HG02588 (cell line): Measurements from ENCODE around the gene SSTR4.
"Not testable (repeated sequence)": the region's sequence is repeated elsewhere in the genome, so short reads cannot be mapped to it uniquely, and the experiment has no call there.

ENCODE experiments used
- ATAC-seq: cut with Tn5 transposase; IDR thresholded peaks from one replicate; pipeline ENCODE4 v1.9.1; 2021; ENCODE audit warnings: mild to moderate bottlenecking, moderate library complexity; ENCODE audit not compliant: unreplicated experiment

SSTR4 gene

GRCh38 chr20:23034721-23035671, at the start of gene SSTR4:
TSS of gene SSTR4 (plus strand) at chr20:23035312. CDS start at chr20:23035484, 172 bp downstream.
- ATAC-seq = no peak

GRCh38 chr20:22986601-22987000, 48.5 kb upstream of the SSTR4 start:
- ATAC-seq = no peak

- ATAC-seq = not testable (repeated sequence)
These were observed 43.7 kb upstream of the SSTR4 start for GRCh38 chr20:22991424-22991823.

- no peak for ATAC-seq
These were observed 41.3 kb upstream of the SSTR4 start for GRCh38 chr20:22993823-22994222.

GRCh38 chr20:22995923-22996322, 39.2 kb upstream of the SSTR4 start:
- no peak for ATAC-seq

- ATAC-seq = no peak
These were observed 36.6 kb upstream of the SSTR4 start for GRCh38 chr20:22998476-22998875.

- ATAC-seq = no peak
These were observed 35.4 kb upstream of the SSTR4 start for GRCh38 chr20:22999756-23000155.

GRCh38 chr20:23000232-23000947, 34.7 kb upstream of the SSTR4 start:
- no peak for ATAC-seq

GRCh38 chr20:23002276-23002675, 32.8 kb upstream of the SSTR4 start:
- no peak for ATAC-seq

- ATAC-seq = no peak
These were observed 32.0 kb upstream of the SSTR4 start for GRCh38 chr20:23003077-23003635.

- no peak for ATAC-seq
These were observed 31.1 kb upstream of the SSTR4 start for GRCh38 chr20:23003881-23004460.

- no peak for ATAC-seq
These were observed 29.3 kb upstream of the SSTR4 start for GRCh38 chr20:23005776-23006175.

- ATAC-seq = no peak
These were observed 27.6 kb upstream of the SSTR4 start for GRCh38 chr20:23007462-23007861.

- no peak for ATAC-seq
These were observed 27.0 kb upstream of the SSTR4 start for GRCh38 chr20:23007886-23008655.

GRCh38 chr20:23008667-23009066, 26.4 kb upstream of the SSTR4 start:
- no peak for ATAC-seq

- ATAC-seq = no peak
These were observed 25.5 kb upstream of the SSTR4 start for GRCh38 chr20:23009636-23010035.

GRCh38 chr20:23010096-23010495, 25.0 kb upstream of the SSTR4 start:
- ATAC-seq = no peak

- no peak for ATAC-seq
These were observed 23.9 kb upstream of the SSTR4 start for GRCh38 chr20:23011008-23011721.

- ATAC-seq = no peak
These were observed 21.7 kb upstream of the SSTR4 start for GRCh38 chr20:23013429-23013828.

GRCh38 chr20:23017516-23017915, 17.6 kb upstream of the SSTR4 start:
- ATAC-seq = no peak
